Measurements from ENCODE around the gene ITGA5.

ITGA5 gene

GRCh38 chr12:54386403-54387113, 32.5 kb downstream of the ITGA5 start:
- no peak for DNase-seq

GRCh38 chr12:54385251-54385914, 33.7 kb downstream of the ITGA5 start:
- DNase-seq, result no peak

DNA sequence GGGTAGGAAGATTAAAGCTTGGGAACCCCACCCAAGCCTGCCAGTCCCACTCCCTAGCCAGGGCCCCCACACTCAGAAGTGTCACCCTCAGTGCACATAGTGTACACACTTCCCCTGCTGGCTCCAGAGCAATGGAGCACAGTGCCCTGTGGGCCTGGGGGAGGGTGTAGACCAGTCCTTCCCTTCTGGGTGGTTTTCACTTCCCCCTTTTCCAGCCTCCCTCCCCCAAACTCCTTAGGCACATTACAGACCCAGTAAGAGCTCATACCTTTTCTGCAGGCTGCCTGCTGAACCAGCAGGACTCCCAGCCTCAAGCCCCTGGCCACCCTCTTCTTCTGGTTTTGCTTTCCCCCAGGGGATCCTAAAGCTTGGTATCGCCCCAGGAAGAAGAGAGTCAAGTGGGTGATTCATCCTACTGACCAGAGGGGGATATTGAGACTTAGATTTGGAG, 34.5 kb downstream of the ITGA5 start, which contains the start of gene ZNF385A:
Gene ZNF385A (minus strand): TSS at position 143 of the 451 bp plus-strand sequence. CDS start 219 bp downstream, outside the sequence.
- DNase-seq, result peak; percentile 84

DNA sequence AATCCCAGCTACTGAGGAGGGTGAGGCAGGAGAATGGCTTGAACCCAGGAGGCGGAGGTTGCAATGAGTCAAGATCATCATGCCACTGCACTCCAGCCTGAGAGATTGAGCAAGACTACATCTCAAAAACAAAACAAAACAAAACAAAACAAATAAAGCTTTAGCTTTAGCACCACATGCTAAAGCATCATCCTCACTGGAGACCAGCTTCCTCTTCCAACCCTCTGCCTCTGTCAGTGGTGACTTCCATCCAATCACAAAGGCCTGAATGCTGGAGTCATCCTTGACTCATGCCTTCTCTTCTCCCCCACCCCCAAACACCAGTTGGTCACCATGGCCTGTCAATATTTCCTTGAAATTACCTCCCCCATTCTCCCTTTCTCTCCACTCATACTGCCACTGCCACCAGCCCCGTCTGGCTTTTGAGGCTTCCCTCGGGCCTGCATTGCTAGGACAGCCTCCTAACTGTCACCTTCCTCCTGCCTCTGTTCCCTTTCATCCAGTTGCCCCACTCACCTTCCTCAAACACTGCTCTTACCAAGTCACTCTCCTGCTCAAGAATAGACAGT, 35.9 kb downstream of the ITGA5 start:
- peak; percentile 35 for DNase-seq

DNA sequence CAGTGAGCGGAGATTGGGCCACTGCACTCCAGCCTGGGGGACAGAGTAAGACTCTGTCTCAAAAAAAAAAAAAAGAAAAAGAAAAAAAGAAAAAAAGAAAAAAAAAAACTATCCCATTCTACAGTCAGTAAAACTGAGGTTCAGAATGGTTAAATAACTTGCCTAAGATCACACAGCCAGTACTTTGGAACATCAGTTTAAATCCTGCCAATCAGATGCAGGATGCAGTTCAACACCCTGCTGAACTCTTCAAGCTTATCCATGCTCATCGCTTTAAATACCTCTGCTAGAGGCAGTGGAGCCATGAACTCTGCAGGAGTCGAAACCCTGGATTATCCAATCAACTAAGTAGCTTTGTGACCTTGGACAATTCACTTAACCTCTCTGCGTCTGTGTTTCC, 37.9 kb downstream of the ITGA5 start:
- DNase-seq, result no peak

DNA sequence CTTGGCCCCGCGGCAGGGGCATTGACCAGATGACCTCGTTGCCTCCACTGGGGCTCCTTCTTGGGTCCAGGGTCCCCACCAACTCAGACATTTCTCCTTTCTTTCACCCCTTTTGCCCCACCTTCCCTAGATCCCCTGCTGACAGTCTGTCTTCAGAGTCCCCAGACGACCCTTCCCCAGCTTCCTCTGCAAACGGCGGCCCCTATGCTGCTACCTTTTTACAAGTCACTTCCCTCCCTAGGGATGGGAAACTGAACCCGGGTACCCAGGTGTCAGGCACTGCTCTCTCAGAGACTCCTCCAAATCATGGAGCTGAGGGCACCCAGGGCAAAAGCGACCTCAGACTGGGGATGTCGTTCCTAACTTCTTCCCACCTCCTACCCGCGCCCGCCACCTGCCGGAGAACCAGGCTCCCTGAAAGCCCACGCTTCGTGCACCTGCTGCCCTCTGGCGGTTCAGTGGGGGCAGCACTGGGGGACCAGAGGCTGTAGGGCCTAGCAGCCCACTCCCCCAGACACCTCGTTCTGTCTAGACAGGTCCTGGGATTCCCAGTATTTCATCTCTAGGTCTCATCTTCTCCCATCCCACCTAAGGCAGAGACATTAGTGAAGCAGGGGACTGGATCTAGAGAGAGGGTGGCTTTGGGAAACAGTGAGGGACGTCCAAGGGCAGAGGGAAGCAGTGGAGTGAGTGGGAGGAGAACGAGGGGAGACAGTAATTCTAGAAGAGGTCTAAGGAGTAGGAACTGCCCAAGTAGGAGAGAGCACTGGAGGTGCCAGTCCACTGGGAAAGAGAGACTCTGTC, 39.5 kb downstream of the ITGA5 start:
- no peak for DNase-seq

DNA sequence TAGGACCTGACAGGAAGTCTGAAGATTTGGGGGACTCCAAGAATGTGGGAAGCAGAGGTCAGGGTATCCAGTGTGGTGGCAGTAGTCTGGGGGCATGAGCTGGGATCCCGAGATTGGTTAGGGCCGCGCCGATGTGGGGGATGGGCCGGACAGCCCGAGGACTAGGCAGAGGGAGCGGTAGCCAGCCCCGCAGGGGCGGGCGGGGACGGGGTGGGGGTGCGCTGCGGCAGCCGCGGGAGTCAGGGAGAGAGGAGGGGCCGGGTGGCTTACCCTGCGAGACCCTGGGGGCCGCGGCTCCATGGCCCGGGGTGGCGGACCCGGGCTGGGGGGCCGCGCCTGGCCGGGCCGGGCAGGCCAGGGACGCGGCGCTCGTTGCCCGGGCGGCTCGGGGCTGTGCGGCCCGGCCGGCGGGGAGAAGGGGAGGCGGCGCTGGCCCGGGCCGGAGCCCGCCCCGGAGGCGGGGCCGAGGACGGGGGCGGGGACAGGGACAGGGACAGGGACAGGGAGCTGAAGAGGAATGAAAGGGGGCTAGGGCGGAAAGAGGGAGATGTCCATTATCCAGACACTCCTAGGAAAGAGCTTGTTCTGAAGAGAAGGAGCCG, 40.2 kb downstream of the ITGA5 start:
- DNase-seq, result no peak

GRCh38 chr12:54377797-54378515, 41.1 kb downstream of the ITGA5 start:
- no peak for DNase-seq

GRCh38 chr12:54377007-54377406, 42.1 kb downstream of the ITGA5 start:
- no peak for DNase-seq

DNA sequence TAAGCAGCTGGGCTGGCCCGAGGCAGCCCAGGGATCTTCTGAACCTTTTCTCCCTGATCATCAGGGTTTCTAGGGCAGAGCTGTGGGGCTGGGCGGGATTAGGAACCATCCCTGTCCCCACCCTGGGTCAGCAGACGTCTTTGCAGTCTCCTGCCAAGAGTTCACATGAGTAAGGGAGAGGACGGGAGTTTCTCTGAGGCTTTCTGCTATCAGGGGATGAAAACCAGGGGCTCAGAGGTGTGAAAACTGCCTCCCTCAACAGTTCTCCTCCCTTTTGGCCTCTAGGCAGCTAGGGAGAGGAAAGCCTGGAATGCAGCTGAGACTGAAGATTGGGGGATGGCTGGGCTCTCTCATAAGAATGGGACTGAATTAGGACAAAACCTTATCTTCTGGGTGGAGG, 42.5 kb downstream of the ITGA5 start:
- DNase-seq, result no peak

DNA sequence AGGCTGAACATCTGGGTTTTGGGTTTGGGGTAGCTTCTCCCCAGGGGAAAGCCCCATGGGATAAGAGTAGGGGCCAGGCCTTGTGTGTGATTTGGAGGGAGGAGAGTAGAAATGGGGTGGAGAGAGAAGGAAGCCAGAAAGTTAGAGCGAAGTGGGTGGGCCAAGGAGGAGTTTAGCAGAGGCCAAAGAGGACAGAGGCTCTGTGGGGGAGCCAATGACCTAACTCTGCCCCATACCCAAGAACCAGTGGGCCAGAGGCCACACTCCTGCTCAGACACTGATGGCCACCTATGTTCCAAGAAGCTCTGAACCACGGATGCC, 43.8 kb downstream of the ITGA5 start:
- DNase-seq, result no peak

DNA sequence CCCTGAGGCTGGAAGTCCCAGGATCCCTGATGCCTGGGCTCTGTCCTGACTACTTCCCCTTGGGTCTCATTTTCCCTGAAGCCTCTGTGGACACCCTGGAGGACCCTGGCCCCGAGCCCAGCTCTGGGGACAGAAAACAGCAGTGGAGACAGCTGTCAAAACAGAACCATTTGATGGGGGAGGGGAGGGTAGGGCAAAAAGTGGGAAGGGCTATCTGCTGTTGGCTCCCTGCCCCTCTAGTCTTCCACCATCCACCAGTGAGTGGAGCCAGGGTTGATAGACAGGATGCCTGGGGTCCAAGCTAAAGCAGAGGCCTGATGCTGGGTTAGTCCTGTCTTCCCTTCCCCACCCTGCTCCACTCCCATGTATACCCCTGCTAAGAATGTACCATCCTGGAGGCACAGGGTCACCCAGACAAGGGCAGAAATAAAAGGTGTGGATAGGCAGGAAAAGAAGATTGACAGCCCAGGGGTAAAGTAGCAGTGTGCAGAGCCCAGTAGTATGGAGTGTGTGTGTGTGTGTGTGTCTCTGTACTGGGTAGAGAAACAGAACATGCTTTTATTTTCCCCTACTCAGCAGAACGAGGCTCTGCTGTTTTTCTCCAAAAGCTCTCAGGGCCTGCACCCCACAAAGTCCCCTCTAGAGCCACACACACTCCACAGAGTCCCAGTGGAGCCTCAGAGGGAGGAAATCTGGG, 44.4 kb downstream of the ITGA5 start:
- no peak for DNase-seq

GRCh38 chr12:54373649-54374561, 45.2 kb downstream of the ITGA5 start:
- DNase-seq, result no peak

- no peak for DNase-seq
Measured at GRCh38 chr12:54372113-54372806, 46.8 kb downstream of the ITGA5 start.

DNA sequence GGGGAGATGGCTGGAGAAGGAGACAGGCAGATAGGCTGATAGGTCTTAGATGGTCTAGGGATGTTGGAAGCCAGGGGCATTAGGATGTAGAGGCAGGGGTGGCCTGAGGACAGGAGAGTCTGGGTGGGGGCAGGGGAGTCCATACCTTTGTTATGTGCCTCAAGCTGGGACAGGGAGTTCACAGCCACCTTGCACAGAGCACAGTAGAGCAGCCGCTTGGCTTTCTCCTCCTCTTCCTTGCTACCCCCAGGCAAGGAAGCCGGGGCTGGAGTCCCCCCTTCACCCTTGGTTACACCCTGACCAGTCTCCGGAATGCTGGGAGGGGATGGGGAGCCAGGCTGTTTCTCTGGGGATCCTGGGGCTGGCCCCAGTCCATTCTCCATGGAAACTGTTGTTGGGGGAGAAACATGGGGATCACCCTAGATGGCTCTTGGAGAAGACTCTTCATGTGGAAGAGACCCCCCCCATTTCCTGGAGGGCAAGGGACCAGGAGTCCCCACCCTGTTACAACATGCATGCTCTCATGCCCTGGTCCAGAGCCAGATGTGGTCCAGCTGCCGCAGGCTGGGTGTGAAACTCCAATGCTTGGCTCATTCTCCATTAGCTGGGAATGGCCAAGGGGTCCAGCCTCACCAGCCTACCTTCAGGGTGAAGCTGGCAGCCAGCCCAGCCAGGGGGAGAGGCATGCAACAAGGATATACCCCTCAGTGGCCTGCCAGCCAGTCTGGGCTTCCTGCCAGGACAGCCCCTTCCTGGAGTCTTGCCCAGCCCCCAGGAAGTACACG, 47.5 kb downstream of the ITGA5 start:
- DNase-seq, result no peak

GRCh38 chr12:54370171-54370730, 48.8 kb downstream of the ITGA5 start:
- no peak for DNase-seq

GRCh38 chr12:54369597-54370131, 49.4 kb downstream of the ITGA5 start:
- DNase-seq, result no peak
